MCF 10A (cell line): ENCODE measurements around the gene MSI2. TPM values are rescaled to one million over a fixed set of nuclear protein-coding genes. Genes with fewer than 3 reads are reported as not detected.

Source experiments
- BruUV-seq: library from RNA; stranded (reverse); fragments of 400-500 nt; replicated peaks from 2 replicates; lab custom pipeline; 2021; lab: Mats Ljungman, UMichigan
- CTCF ChIA-PET: fragments of 300-600 bp; sonication (Branson Sonifier 250); formaldehyde crosslinking; extraction: SDS; loops from one replicate; lab custom pipeline; 2021; ENCODE audit warnings: antibody characterized with exemption, inconsistent platforms; lab: Yijun Ruan, JAX
- POLR2A ChIA-PET: fragments of 300-600, 350-650 bp; sonication (Branson Sonifier 250); formaldehyde crosslinking; extraction: SDS; loops from one replicate; lab custom pipeline; 2020; ENCODE audit warnings: antibody characterized with exemption, inconsistent platforms; lab: Yijun Ruan, JAX
- DNase-seq: peaks from one replicate; pipeline ENCODE4 v3.0.0-alpha.2; 2018; ENCODE audit not compliant: unreplicated experiment
- H3K27ac Mint-ChIP-seq: one replicate; pipeline ENCODE4 v1.8.0; 2022; ENCODE audit warnings: mild to moderate bottlenecking, low read depth, mixed read lengths; ENCODE audit not compliant: unreplicated experiment
- H3K27me3 Mint-ChIP-seq: one replicate; pipeline ENCODE4 v1.8.0; 2022; ENCODE audit warnings: mixed read lengths; ENCODE audit not compliant: insufficient read depth, unreplicated experiment
- H3K36me3 Mint-ChIP-seq: one replicate; pipeline ENCODE4 v1.8.0; 2022; ENCODE audit warnings: mild to moderate bottlenecking, moderate library complexity, mixed read lengths; ENCODE audit not compliant: insufficient read depth, unreplicated experiment
- H3K4me1 Mint-ChIP-seq: one replicate; pipeline ENCODE4 v1.8.0; 2022; ENCODE audit warnings: mixed read lengths; ENCODE audit not compliant: insufficient read depth, unreplicated experiment
- H3K4me3 Mint-ChIP-seq: one replicate; pipeline ENCODE4 v1.8.0; 2022; ENCODE audit warnings: mild to moderate bottlenecking, moderate library complexity, mixed read lengths; ENCODE audit not compliant: unreplicated experiment
- H3K9me3 Mint-ChIP-seq: one replicate; pipeline ENCODE4 v1.8.0; 2022; ENCODE audit warnings: mixed read lengths; ENCODE audit not compliant: unreplicated experiment
- intact Hi-C: fragments of 100-400 bp; cut with micrococcal nuclease; formaldehyde crosslinking; loops from 2 replicates; pipeline ENCODE4 v1.14.1; 2022
- total RNA-seq: library from RNA; stranded (reverse); gene quantifications from 2 replicates; pipeline ENCODE4 v1.2.3, GENCODE V29; 2022
- TF ChIP-seq, protein P1 (sequence below): fragments of 200-600 bp; IDR thresholded peaks from one replicate; pipeline ENCODE4 v1.8.0; 2022; ENCODE audit warnings: antibody characterized with exemption, mild to moderate bottlenecking; ENCODE audit not compliant: unreplicated experiment

The MSI2 gene
- total RNA-seq, 1 experiment from 2014 or later: 60.6 TPM

DNA sequence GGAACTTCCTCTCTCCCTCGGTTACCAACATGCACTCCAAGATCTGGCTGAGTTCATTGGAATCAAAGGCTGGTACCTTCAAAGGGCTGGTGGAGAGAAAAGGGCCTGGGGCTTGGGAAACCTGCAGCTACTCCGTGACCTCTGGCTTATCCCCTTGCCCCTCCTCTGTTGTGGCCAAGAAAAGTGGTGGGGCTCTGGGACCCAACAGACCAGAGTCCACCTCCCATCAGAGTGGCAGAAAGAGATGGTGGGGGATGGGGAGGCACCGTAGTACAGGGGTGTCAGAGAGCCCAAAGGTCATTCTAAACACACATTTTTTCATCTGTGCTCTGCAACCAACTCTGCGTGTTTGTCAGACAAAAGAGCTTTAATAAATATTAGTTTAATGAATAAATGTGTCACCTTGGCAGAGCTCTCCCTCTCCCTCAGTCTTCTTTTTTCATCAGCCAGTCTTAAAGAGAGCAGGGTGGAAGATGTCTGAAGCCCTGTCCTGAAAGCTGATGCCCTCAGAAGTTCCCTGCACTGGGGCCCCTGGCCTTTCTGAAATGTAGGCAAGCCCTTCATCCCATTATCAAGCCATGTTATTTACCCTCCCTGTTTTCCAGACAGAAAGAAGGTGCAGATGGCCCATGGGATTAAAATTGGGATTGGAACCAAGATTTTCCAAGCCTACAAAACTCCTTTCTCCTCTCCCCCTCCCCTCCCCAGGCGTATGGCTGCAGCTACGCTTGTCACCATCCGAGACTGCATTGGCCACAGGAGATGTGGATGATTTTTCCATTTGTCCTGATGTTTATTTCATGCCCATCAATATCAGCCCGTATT, 261.5 kb downstream of the MSI2 start:
- ChIA-PET POLR2A (no interaction called here), CTCF (interaction anchor here (0.7 to 1.2 kb wide), 3 partner anchors 20 to 274 kb away, joined by 3 read pairs; no protein-coding TSS in a partner anchor)
- TF ChIP-seq, protein P1, sequence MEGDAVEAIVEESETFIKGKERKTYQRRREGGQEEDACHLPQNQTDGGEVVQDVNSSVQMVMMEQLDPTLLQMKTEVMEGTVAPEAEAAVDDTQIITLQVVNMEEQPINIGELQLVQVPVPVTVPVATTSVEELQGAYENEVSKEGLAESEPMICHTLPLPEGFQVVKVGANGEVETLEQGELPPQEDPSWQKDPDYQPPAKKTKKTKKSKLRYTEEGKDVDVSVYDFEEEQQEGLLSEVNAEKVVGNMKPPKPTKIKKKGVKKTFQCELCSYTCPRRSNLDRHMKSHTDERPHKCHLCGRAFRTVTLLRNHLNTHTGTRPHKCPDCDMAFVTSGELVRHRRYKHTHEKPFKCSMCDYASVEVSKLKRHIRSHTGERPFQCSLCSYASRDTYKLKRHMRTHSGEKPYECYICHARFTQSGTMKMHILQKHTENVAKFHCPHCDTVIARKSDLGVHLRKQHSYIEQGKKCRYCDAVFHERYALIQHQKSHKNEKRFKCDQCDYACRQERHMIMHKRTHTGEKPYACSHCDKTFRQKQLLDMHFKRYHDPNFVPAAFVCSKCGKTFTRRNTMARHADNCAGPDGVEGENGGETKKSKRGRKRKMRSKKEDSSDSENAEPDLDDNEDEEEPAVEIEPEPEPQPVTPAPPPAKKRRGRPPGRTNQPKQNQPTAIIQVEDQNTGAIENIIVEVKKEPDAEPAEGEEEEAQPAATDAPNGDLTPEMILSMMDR: no peak
- Mint-ChIP-seq H3K4me1 (peaks cover 24% of the 10 kb centered on the region), H3K4me3 (no peak overlapping the region), H3K27ac (no peak overlapping the region), H3K9me3 (no peaks in the 10 kb centered on the region), H3K27me3 (no peaks in the 10 kb centered on the region), H3K36me3 (peaks cover 18% of the 10 kb centered on the region)
- no peak for DNase-seq
- BruUV-seq: no TSS peak
- intact Hi-C loops: loop anchor here (5.0 kb wide), 1 partner anchor 276 kb away; no protein-coding TSS in a partner anchor

DNA sequence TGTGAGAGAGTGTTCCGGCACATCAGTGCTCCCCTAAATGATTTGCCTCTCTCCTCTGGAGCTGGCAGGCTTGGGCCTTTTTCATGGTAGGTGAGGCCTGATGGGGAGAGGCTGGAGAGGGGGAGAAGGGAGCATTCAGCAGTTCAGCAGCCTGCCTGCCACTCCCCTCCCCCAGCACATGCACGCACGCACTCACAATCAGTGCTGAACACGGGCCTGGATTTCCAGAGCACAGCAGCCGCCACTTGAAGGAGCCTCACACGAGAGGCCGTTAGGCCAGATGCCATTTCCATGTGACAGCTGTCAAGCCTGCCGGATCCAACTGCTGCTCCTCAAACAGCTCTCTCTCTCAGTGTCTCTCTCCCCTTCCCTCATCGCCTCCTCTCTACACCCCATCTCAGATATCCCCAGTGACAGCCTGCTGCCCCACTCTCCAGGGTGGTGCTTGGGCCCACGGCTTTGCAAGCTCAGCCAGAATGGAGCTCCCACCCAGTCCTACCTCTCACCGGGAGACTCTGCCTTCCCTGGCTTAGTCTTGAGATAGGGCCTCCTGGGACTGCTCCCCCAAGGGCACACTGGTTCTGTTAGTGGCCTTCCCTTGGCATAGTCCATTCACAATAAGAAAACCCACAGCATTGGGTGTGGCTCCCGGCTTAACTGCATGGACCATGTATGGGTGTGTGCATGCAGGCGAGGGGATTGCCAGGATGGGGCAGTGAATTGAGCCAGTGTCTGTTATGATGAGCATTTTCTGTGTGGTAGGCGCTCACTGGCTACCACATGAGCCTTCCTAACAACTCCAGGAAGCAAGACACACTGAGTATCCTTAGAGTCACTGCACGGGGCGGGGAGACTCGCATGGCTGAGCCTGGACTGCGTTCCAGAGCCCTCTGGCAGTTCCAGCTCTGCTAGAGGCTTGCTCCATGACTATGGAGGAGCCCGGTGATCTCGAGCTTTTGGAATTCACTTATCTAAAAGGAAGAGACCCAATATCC, 262.6 kb downstream of the MSI2 start:
- H3K27ac Mint-ChIP-seq: no peak overlapping the region
- intact Hi-C loops: loop anchor here (5.0 kb wide), 1 partner anchor 277 kb away; no protein-coding TSS in a partner anchor
- H3K4me3 Mint-ChIP-seq: no peak overlapping the region
- H3K36me3 Mint-ChIP-seq: peaks cover 27% of the 10 kb centered on the region
- no peaks in the 10 kb centered on the region for H3K9me3 Mint-ChIP-seq
- H3K4me1 Mint-ChIP-seq: peaks cover 27% of the 10 kb centered on the region
- TF ChIP-seq, protein P1: no peak
- ChIA-PET POLR2A (no interaction called here), CTCF (interaction anchor here (0.7 to 1.3 kb wide), 4 partner anchors 144 to 275 kb away, joined by 3 to 4 read pairs (median 4); no protein-coding TSS in a partner anchor)
- peak; percentile 8 for DNase-seq
- no TSS peak for BruUV-seq
- no peaks in the 10 kb centered on the region for H3K27me3 Mint-ChIP-seq

DNA sequence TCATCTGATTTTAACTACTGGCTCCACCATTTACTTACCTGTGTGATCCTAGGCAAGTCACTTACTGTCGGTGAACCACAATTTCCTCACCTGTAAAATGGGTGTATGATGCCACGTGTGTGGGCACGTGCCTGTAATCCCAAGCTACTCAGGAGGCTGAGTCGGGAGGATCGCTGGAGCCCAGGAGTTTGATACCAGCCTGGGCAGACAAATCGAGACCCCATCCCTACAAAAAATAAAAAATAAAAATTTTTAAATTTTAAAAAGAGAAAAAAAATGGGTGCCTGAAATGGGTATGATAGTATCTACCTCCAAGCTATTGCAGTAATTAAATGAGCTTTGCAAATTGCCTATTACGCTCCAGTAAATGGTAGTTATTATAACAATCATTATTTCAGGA, 263.5 kb downstream of the MSI2 start:
- H3K4me1 Mint-ChIP-seq: peaks cover 25% of the 10 kb centered on the region
- H3K9me3 Mint-ChIP-seq: no peaks in the 10 kb centered on the region
- ChIA-PET CTCF (interaction anchor here (0.6 to 1.3 kb wide), 5 partner anchors 78 to 284 kb away, joined by 3 to 4 read pairs (median 4); no protein-coding TSS in a partner anchor), POLR2A (no interaction called here)
- no peaks in the 10 kb centered on the region for H3K27me3 Mint-ChIP-seq
- TF ChIP-seq, protein P1: no peak
- no TSS peak for BruUV-seq
- intact Hi-C loops: loop anchor here (5.0 kb wide), 1 partner anchor 277 kb away; no protein-coding TSS in a partner anchor
- no peak overlapping the region for H3K27ac Mint-ChIP-seq
- no peak overlapping the region for H3K4me3 Mint-ChIP-seq
- DNase-seq: no peak
- peaks cover 27% of the 10 kb centered on the region for H3K36me3 Mint-ChIP-seq
